Measurements from ENCODE around the gene MMP23B. TPM values are rescaled to one million over a fixed set of nuclear protein-coding genes. Genes with fewer than 3 reads are reported as not detected.
A peak's percentile ranks its signal among the peaks of the same experiment; 100 is the strongest.

The MMP23B gene
- total RNA-seq, 1 donor from 2014 or later = 36.2 TPM

DNA sequence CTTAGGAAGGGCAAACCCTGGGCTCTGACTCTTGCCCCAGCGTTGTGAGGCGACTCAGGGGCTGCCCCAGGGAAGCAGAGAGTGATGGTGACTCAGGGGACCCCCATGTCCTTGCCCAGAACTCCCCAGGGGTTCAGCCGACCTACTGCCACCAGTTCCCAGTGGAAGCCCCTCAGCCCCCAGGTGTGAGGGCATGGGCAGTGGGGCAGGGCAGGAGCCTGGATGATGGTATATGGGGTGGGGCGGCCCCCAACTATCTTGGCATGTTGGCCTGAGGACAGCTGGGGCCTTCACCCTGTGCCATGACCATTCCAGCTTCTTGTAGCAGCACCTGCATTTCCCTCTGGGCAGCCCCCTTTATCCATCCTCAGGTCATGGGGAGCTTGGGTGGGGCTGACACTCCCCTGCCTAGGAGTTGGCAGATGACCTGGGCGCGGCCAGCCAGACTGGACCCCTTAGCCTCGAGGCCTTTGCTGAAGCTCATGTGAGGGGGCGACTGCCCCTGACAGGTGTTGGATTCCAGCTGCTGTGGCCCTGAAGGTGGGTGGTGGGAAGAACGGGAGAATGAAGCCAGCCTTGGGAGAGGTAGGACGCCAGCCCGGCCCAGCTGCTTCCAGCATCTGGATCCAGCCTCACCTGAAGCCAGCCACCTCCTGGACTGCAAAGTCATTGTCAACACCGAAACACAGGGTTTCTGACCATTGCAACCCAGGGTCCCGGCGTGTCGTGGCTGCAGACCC, 30.2 kb upstream of the MMP23B start:
- DNase-seq (ENCODE audit: missing footprints) = no peak
- no peak for ATAC-seq

DNA sequence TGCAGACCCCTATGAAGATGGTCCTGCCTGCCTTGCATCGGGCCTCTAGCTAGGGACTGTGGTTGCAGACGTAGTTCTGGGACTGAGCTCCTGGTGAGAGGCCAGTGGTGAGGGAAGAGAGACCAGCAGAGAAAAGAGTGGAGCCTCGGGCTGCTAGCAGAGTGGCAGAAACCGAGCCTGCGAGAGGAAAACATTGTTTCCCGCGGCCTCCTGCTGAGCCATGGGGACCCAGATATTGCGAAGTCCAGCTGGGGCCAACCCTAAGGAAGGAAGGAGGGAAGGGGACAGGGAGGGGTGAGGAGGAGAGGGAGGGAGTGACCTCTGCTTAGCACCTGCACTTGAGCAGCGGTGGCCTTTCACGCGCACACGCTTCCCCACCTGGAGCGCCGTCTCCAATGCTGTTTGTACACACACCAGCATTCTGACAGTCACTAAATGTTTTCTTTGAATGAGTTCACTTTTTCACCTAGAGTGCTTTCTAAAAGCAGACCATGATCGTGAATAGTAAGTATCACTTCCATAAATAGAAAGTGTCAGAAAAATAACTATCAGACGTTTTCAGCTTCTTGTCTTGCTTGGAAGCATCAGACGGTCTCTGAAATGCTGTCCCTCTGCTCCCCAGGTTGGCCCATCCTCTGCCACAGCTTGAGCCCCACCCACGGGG, 29.5 kb upstream of the MMP23B start:
- no peak for ATAC-seq
- intact Hi-C loops (cut with DNase I) = no loop called here
- DNase-seq (ENCODE audit: missing footprints) = no peak

More for the DNA sequence above, 30.2 kb upstream of the MMP23B start:
- intact Hi-C loops (cut with DNase I) = no loop called here

GRCh38 chr1:1602968-1603506, 28.9 kb upstream of the MMP23B start:
- intact Hi-C loops (cut with DNase I) = no loop called here
- ATAC-seq = no peak

GRCh38 chr1:1603671-1604373, 28.2 kb upstream of the MMP23B start:
- no peak for DNase-seq (ENCODE audit: missing footprints)
- intact Hi-C loops (cut with DNase I) = no loop called here
- ATAC-seq = no peak

More at GRCh38 chr1:1602968-1603506, 28.9 kb upstream of the MMP23B start:
- peak; percentile 55 for DNase-seq (ENCODE audit: missing footprints)

DNA sequence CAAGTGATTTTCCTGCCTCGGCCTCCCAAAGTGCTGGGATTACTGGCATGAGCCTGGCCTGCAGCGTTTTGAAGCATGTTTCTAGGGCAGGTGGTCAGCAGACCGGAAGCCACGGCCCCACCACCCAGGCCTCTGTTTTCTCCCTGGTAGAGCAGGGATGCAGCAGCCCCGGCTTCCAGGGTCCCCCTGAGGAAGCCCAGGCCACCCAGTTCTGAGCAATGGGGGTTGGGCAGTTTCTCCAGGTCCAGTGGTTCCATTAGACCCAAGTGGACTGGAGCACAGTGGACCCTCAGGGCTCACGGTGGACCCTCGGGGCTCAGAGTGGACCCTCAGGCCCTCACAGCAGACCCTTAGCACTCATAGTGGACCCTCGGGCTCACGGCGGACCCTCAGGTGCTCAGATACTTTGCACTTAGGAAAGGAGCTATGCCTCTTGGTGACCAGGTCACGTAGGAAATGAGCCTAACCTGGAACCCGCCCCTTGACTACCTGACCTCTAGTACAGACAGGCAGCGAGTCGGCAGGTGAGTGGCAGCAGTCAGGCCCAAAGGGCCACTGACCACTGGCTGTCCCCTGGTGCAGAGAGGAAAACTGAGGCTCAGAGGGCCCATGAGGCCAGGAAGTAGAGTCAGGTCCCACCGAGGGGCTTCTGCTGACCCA, 27.5 kb upstream of the MMP23B start:
- ATAC-seq = no peak
- DNase-seq (ENCODE audit: missing footprints) = no peak
- intact Hi-C loops (cut with DNase I) = no loop called here

- DNase-seq (ENCODE audit: missing footprints) (no peak), ATAC-seq (no peak)
- intact Hi-C loops (cut with DNase I) = no loop called here
Measured at GRCh38 chr1:1605034-1605591, 26.9 kb upstream of the MMP23B start.

- intact Hi-C loops (cut with DNase I) = no loop called here
- DNase-seq (ENCODE audit: missing footprints) (no peak), ATAC-seq (no peak)
Measured at GRCh38 chr1:1605724-1606123, 26.2 kb upstream of the MMP23B start.

DNA sequence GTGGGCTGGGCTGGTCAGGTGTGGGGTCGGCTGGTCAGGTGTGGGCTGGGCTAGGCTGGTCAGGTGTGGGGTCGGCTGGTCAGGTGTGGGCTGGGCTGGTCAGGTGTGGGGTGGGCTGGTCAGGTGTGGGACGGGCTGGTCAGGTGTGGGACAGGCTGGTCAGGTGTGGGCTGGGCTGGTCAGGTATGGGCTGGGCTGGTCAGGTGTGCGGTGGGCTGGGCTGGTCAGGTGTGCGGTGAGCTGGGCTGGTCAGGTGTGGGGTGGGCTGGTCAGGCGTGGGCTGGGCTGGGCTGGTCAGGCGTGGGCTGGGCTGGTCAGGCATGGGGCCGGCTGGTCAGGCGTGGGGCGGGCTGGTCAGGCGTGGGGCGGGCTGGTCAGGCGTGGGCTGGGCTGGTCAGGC, 25.7 kb upstream of the MMP23B start:
- ATAC-seq (no peak), DNase-seq (ENCODE audit: missing footprints) (no peak)

DNA sequence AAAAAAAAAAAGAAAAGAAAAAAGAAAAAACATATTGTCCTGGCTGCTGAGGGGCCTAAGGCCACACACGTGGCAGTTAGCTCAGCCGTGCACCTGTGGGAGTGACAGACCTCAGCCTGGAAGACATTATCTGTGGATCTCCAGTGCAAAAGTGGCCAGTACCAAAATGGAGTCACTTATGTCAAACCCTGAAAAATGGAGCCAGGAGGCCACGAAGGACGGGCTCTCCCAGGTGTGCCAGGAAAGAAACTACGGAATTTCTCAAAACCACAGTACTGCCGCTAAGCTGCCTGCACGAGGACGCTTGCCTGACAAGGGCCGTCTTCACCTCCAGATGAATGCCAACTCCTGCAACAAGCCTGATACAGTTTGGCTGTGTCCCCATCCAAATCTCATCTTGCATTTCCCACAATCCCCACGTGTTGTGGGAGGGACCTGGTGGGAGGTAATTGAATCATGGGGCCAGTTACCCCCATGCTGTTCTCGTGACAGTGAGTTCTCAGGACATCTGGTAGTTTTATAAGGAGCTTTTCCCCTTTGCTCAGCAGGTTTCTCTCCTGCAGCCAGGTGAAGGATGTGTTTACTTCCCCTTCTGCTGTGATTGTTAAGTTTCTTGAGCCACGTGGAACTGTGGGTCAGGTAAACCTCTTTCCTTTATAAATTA, 22.0 kb upstream of the MMP23B start:
- ATAC-seq (no peak), DNase-seq (ENCODE audit: missing footprints) (no peak)
- intact Hi-C loops (cut with DNase I) = no loop called here

More for the DNA sequence above, 25.7 kb upstream of the MMP23B start:
- intact Hi-C loops (cut with DNase I) = no loop called here

GRCh38 chr1:1610796-1611195, 21.2 kb upstream of the MMP23B start:
- ATAC-seq (no peak), DNase-seq (ENCODE audit: missing footprints) (no peak)
- intact Hi-C loops (cut with DNase I) = no loop called here

DNA sequence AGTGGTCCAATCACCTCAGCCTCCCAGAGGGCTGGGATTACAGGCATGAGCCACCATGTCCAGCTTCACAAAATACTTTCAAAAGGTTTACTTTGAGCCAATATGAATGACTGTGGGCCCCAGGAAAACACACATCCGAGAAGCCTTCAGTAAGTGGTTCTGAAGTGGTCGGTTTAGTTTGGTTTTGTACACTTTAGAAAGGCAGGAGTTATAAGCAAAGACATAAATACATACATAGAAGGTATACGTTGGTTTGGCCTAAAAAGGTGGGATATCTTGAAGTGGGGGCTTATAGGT, 19.9 kb upstream of the MMP23B start:
- intact Hi-C loops (cut with DNase I) = no loop called here
- DNase-seq (ENCODE audit: missing footprints) (no peak), ATAC-seq (no peak)

DNA sequence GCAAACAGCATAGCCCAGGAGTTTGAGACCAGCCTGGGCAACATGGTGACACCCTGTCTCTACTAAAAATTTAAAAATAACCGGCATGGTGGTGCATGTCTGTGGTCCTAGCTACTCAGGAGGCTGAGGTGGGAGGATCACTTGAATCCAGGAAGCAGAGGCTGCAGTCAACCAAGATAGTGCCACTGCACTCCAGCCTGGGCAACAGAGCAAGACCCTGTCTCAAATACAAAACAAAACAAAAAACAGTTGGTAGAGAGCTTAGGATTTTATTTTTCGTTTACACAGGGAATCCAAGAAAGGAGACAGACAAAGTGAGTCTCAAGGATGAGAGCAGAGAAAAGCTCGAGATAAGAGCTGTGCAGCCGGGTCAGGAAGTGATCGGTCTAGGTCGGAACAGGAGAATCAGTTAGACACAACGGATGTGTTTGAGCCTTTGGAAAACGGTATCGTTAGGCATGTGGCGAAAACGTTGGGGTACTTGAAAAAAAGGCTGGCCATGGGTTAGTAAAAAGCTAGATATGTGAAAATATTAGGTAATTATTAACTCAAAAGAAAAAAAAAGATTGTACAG, 18.4 kb upstream of the MMP23B start:
- intact Hi-C loops (cut with DNase I) = no loop called here
- no peak for DNase-seq (ENCODE audit: missing footprints)
- no peak for ATAC-seq

DNA sequence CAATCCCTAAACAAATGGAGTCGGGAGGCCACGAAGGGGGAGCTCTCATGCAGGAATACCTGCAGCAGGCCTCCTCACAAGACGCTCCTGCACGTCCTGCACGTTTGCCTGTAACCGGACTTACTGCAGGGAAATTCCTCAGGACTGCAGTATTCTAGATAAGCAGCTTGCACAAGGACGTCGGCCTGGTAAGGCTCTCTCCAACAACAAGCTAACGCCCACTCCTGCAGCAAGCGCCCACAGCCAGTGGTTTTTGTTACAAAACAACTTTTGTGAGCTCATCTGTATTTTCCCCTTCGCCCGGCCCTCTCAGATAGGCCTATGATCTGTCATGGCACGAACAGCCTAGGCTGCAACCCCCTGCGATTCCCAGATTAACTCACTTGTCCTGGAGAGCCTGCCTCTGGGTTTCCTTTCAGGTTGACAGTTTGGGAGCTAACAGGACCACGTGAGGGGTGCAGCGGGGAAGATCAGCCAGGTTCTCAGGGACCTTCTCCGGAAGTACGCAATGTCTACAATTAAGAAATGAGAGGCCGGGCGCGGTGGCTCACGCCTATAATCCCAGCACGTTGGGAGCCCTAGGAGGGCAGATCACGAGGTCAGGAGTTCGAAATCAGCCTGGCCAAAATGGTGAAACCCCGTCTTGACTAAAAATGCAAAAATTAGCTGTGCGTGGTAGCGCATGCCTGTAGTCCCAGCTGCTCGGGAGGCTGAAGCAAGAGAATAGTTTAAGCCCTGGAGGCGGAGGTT, 17.6 kb upstream of the MMP23B start:
- intact Hi-C loops (cut with DNase I) = no loop called here
- DNase-seq (ENCODE audit: missing footprints) (peak; percentile 63), ATAC-seq (no peak)

- DNase-seq (ENCODE audit: missing footprints) (no peak), ATAC-seq (no peak)
- intact Hi-C loops (cut with DNase I) = loop anchor here (1.0 kb wide), 1 partner anchor 41 kb away; the partner anchor contains the start of gene SSU72
Measured at GRCh38 chr1:1614954-1615255, 17.1 kb upstream of the MMP23B start.

DNA sequence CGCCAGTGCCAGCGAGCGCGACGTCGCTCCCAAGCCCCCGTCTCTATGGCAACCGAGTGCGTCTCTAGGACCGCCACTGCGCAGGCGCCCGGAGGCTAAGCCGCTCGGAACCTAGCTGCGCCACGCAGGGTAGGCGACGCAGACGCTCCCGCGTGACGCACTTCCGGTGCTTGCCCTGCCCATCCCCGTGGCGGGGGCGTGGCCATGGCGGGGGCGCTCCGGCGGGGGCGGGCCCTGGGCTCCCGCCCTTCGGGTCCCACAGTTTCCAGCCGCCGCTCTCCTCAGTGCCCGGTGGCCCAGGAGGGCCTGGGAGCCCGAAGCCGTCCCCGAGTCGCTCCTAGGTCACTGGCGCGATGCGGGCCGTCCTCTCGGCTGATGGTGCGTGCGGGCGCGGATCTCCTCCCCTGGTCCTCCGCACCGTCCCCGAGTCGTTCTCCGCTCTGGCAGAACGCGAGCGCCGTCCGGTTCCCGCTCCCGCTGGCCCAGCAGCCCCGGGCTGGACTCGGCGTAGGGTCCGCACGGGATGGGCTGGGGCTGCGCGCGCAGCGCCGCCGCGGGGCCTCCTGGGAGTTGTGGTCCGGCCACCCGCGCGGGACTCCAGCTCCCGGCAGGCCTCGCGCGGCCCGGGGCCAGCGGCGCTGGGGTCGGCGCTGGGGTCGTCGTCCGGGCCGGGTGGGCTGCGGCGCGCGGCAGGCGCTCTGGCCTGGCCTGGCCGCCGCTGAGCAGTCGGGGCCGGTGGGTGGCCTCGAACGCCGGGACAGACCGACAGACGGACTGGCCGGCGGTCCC, 16.5 kb upstream of the MMP23B start, which contains the start of gene MIB2:
MIB2 (plus strand) TSS at position 245 of the 789 bp plus-strand sequence. CDS start 7,953 bp downstream, outside the sequence.
- intact Hi-C loops (cut with DNase I) = loop anchor here (1.0 kb wide), 1 partner anchor 41 kb away; the partner anchor contains the start of gene SSU72
- ATAC-seq (peak; percentile 95), DNase-seq (ENCODE audit: missing footprints) (peak; percentile 98)

DNA sequence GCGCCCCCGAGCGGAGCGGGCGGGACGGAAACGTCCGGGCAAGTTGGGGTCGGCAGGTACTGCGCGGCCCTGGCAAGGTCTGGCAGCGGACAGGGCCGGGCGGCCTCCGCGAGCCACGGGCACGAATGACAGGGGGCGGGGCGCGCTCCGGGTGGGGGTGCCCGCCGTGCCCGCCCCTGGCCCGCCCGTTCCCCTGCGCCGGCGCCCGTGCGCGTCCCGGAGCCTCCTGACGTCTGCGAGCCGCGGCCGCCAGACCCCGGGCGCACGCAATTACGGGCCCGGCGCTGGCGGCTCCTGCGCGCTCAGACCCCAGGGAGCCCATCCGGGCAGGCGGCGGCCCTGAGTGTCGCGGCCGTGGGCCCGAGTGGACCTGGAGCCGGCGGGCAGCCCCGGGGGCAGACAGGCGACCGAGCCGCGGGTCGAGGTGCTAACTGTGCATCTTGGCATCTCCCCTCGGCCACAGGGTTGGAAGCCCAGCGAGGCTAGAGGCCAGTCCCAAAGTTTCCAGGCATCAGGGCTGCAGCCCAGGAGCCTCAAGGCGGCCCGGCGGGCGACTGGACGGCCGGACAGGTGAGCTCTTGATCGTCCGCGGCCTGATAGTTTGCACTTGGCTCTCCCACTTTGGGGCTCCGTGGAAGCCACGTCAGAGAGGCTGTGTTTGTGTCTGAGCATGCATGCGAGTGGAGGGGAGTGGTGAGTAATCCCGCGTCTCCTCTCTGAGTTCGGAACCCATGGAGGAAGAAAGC, 15.8 kb upstream of the MMP23B start:
- intact Hi-C loops (cut with DNase I) = no loop called here

More for the DNA sequence above, 15.8 kb upstream of the MMP23B start:
- peak; percentile 76 for DNase-seq (ENCODE audit: missing footprints)
- peak; percentile 2 for ATAC-seq
